LNCAP (cell line): ENCODE data around the gene FYCO1.
A peak's percentile ranks its signal among the peaks of the same experiment; 100 is the strongest.

ENCODE experiments used
- CTCF ChIP-seq: fragments of 450-650 bp; IDR thresholded peaks from 2 replicates; pipeline ENCODE4 v1.5.1; 2017; ENCODE audit warnings: mild to moderate bottlenecking

The FYCO1 gene

GRCh38 chr3:45940004-45940780 is 55.4 kb downstream of the FYCO1 start:
- no peak for TF ChIP-seq CTCF

GRCh38 chr3:45939341-45939771 is 56.3 kb downstream of the FYCO1 start:
- TF ChIP-seq CTCF: no peak

GRCh38 chr3:45938864-45939263 is 56.8 kb downstream of the FYCO1 start:
- peak; percentile 91 for TF ChIP-seq CTCF

- TF ChIP-seq CTCF: no peak
Measured at GRCh38 chr3:45938043-45938435, 57.6 kb downstream of the FYCO1 start.

- no peak for TF ChIP-seq CTCF
Measured at GRCh38 chr3:45937206-45938042, 58.2 kb downstream of the FYCO1 start.

GRCh38 chr3:45936261-45936660 is 59.4 kb downstream of the FYCO1 start:
- no peak for TF ChIP-seq CTCF

- no peak for TF ChIP-seq CTCF
Measured at GRCh38 chr3:45933591-45933990, 62.0 kb downstream of the FYCO1 start.
